HFFc6 (cell line): ENCODE data around the gene MAP3K12. TPM values are rescaled to one million over a fixed set of nuclear protein-coding genes. Genes with fewer than 3 reads are reported as not detected.
"Not testable (repeated sequence)": the region's sequence is repeated elsewhere in the genome, so short reads cannot be mapped to it uniquely, and the experiment has no call there.

Experiments
- DNase-seq: peaks from one replicate; pipeline ENCODE4 v3.0.0-alpha.2; 2018
- H3K27ac Mint-ChIP-seq: 2 replicates; pipeline ENCODE4 v1.8.0; 2020; ENCODE audit warnings: mild to moderate bottlenecking, mixed read lengths
- H3K27me3 Mint-ChIP-seq: 2 replicates; pipeline ENCODE4 v1.8.0; 2021; ENCODE audit warnings: mild to moderate bottlenecking, moderate library complexity, mixed read lengths; ENCODE audit not compliant: insufficient read depth
- H3K36me3 Mint-ChIP-seq: 2 replicates; pipeline ENCODE4 v1.8.0; 2021; ENCODE audit warnings: low read depth, mixed read lengths
- H3K4me1 Mint-ChIP-seq: 2 replicates; pipeline ENCODE4 v1.8.0; 2020; ENCODE audit warnings: low read depth, mixed read lengths
- H3K4me3 Mint-ChIP-seq: 2 replicates; pipeline ENCODE4 v1.8.0; 2020; ENCODE audit warnings: mild to moderate bottlenecking, moderate library complexity, mixed read lengths
- H3K9me3 Mint-ChIP-seq: 2 replicates; pipeline ENCODE4 v1.8.0; 2020; ENCODE audit warnings: mild to moderate bottlenecking, mixed read lengths
- CTCF ChIP-seq: fragments of 200-600 bp; sonication (generic); IDR thresholded peaks from 2 replicates; pipeline ENCODE4 v1.5.0; 2021; ENCODE audit warnings: antibody characterized with exemption, mild to moderate bottlenecking
- total RNA-seq, 6 experiments: library from RNA; stranded (reverse); fragmentation: NEBNext Ultra II Directional; extraction: Animal tissue kit (Norgen Biotek cat#: 25700); gene quantifications; 2 replicates in 1 of 6; 3 replicates in 5 of 6; pipeline ENCODE4 v1.2.3, GENCODE V29; 2021

The MAP3K12 gene
- total RNA-seq, 6 experiments from 2014 or later, result 21.2 to 26.5 (median 23.5) TPM

- peaks cover 48% of the 10 kb centered on the region for H3K36me3 Mint-ChIP-seq
- H3K4me3 Mint-ChIP-seq, result peak overlapping the region; percentile 76
- H3K9me3 Mint-ChIP-seq, result no peaks in the 10 kb centered on the region
- peak; percentile 61 for TF ChIP-seq CTCF
- peaks cover 78% of the 10 kb centered on the region for H3K4me1 Mint-ChIP-seq
- peak overlapping the region; percentile 88 for H3K27ac Mint-ChIP-seq
- DNase-seq, result no peak
- peaks cover 43% of the 10 kb centered on the region for H3K27me3 Mint-ChIP-seq
These were observed 17.2 kb downstream of the MAP3K12 start for GRCh38 chr12:53481939-53482586.

- peak overlapping the region; percentile 88 for H3K27ac Mint-ChIP-seq
- H3K4me1 Mint-ChIP-seq, result peaks cover 84% of the 10 kb centered on the region
- peaks cover 55% of the 10 kb centered on the region for H3K36me3 Mint-ChIP-seq
- not testable (repeated sequence) for H3K9me3 Mint-ChIP-seq
- peaks cover 41% of the 10 kb centered on the region for H3K27me3 Mint-ChIP-seq
- DNase-seq, result peak; percentile 90
- H3K4me3 Mint-ChIP-seq, result peak overlapping the region; percentile 76
These were observed 17.8 kb downstream of the MAP3K12 start for GRCh38 chr12:53481458-53481857.

- Mint-ChIP-seq H3K4me3 (peak overlapping the region; percentile 76), H3K27me3 (peaks cover 40% of the 10 kb centered on the region), H3K27ac (peak overlapping the region; percentile 88), H3K4me1 (peaks cover 91% of the 10 kb centered on the region), H3K9me3 (no peaks in the 10 kb centered on the region), H3K36me3 (peaks cover 61% of the 10 kb centered on the region)
- DNase-seq, result no peak
- TF ChIP-seq CTCF, result no peak
These were observed 18.5 kb downstream of the MAP3K12 start for GRCh38 chr12:53480491-53481442.

GRCh38 chr12:53479331-53479730, 19.9 kb downstream of the MAP3K12 start:
- Mint-ChIP-seq H3K4me1 (peaks cover 93% of the 10 kb centered on the region), H3K27ac (peak overlapping the region; percentile 73), H3K27me3 (peaks cover 40% of the 10 kb centered on the region), H3K4me3 (peak overlapping the region; percentile 53), H3K36me3 (peaks cover 63% of the 10 kb centered on the region), H3K9me3 (no peaks in the 10 kb centered on the region)
- no peak for TF ChIP-seq CTCF
- no peak for DNase-seq

GRCh38 chr12:53478865-53479264, 20.4 kb downstream of the MAP3K12 start:
- H3K36me3 Mint-ChIP-seq, result peaks cover 63% of the 10 kb centered on the region
- no peaks in the 10 kb centered on the region for H3K9me3 Mint-ChIP-seq
- peaks cover 93% of the 10 kb centered on the region for H3K4me1 Mint-ChIP-seq
- H3K27me3 Mint-ChIP-seq, result peaks cover 37% of the 10 kb centered on the region
- peak overlapping the region; percentile 73 for H3K27ac Mint-ChIP-seq
- DNase-seq, result no peak
- no peak for TF ChIP-seq CTCF
- H3K4me3 Mint-ChIP-seq, result no peak overlapping the region

- H3K36me3 Mint-ChIP-seq, result peaks cover 61% of the 10 kb centered on the region
- H3K4me3 Mint-ChIP-seq, result peak overlapping the region; percentile 11; the same call in 1 of the 2 replicates
- H3K4me1 Mint-ChIP-seq, result peaks cover 87% of the 10 kb centered on the region
- H3K9me3 Mint-ChIP-seq, result no peaks in the 10 kb centered on the region
- DNase-seq, result no peak
- H3K27ac Mint-ChIP-seq, result peak overlapping the region; percentile 72
- H3K27me3 Mint-ChIP-seq, result peaks cover 23% of the 10 kb centered on the region
- TF ChIP-seq CTCF, result peak; percentile 72
These were observed 22.5 kb downstream of the MAP3K12 start for GRCh38 chr12:53476769-53477209.
